CD14-positive monocyte (primary cell): ENCODE measurements around the gene SBF2. TPM values are rescaled to one million over a fixed set of nuclear protein-coding genes. Genes with fewer than 3 reads are reported as not detected.
A peak's percentile ranks its signal among the peaks of the same experiment; 100 is the strongest.

Experiments used
- DNase-seq, 3 donors: peaks; one replicate each; pipeline ENCODE4 v3.0.0-alpha.2; 2011 to 2022
- H2AFZ ChIP-seq: 2 replicates; pipeline ENCODE4 v1.6.0; 2012; ENCODE audit warnings: mild to moderate bottlenecking, low read depth, low read length, inconsistent platforms; ENCODE audit not compliant: insufficient read depth, poor library complexity, severe bottlenecking
- H3K27ac ChIP-seq, 2 donors: 1 replicate in 1 of 2; 2 replicates in 1 of 2; pipeline ENCODE4 v1.5.1; 2012 to 2013; ENCODE audit warnings: low read length in 2 of 2, control low read depth in 1 of 2, inconsistent platforms in 1 of 2, low read depth in 1 of 2, mild to moderate bottlenecking in 1 of 2
- H3K27me3 ChIP-seq, 2 donors: one replicate each; pipeline versions ENCODE4 v1.6.0 to v1.6.1; 2011 to 2013; ENCODE audit warnings: low read length in 2 of 2; ENCODE audit not compliant: control insufficient read depth in 2 of 2, insufficient read depth in 2 of 2
- H3K36me3 ChIP-seq, 2 donors: replicated peaks in 1 of 2; 1 replicate in 1 of 2; 2 replicates in 1 of 2; pipeline versions ENCODE4 v1.5.1 to v1.6.1; 2012 to 2013; ENCODE audit warnings: low read length in 2 of 2, control low read depth in 1 of 2, inconsistent platforms in 1 of 2, mild to moderate bottlenecking in 1 of 2; ENCODE audit not compliant: insufficient read depth in 2 of 2, control insufficient read depth in 1 of 2
- H3K4me1 ChIP-seq, 2 donors: 1 replicate in 1 of 2; 2 replicates in 1 of 2; pipeline versions ENCODE4 v1.5.1 to v1.6.1; 2012 to 2013; ENCODE audit warnings: low read length in 2 of 2, control low read depth in 1 of 2, inconsistent platforms in 1 of 2, mild to moderate bottlenecking in 1 of 2, moderate library complexity in 1 of 2; ENCODE audit not compliant: insufficient read depth in 2 of 2, control insufficient read depth in 1 of 2
- H3K4me2 ChIP-seq: replicated peaks from 2 replicates; pipeline ENCODE3; 2012; ENCODE audit warnings: low read length, moderate library complexity, mild to moderate bottlenecking; ENCODE audit not compliant: poor library complexity, severe bottlenecking; ENCODE audit errors: extremely low read depth
- H3K4me3 ChIP-seq, 3 experiments: fragments of 200-600 bp in 1 of 3; sonication (generic) in 1 of 3; replicated peaks in 1 of 3; 1 replicate in 2 of 3; 2 replicates in 1 of 3; pipeline ENCODE4 v1.5.1; 2011 to 2013; ENCODE audit warnings: low read length in 3 of 3, mild to moderate bottlenecking in 3 of 3, control low read depth in 2 of 3, low read depth in 2 of 3, inconsistent platforms in 1 of 3, moderate library complexity in 1 of 3
- H3K79me2 ChIP-seq: 2 replicates; pipeline ENCODE4 v1.6.0; 2012; ENCODE audit warnings: mild to moderate bottlenecking, control low read depth, inconsistent platforms, low read length, moderate library complexity; ENCODE audit not compliant: insufficient read depth
- H3K9ac ChIP-seq: 2 replicates; pipeline ENCODE4 v1.6.0; 2017; ENCODE audit warnings: low read length, mild to moderate bottlenecking; ENCODE audit not compliant: insufficient read depth, poor library complexity, severe bottlenecking
- H3K9me3 ChIP-seq, 2 donors: replicated peaks in 1 of 2; 1 replicate in 1 of 2; 2 replicates in 1 of 2; pipeline versions ENCODE4 v1.5.1 to v1.6.1; 2012 to 2013; ENCODE audit warnings: low read length in 2 of 2, control low read depth in 1 of 2; ENCODE audit not compliant: control insufficient read depth in 1 of 2, insufficient read depth in 1 of 2
- H4K20me1 ChIP-seq: 2 replicates; pipeline ENCODE4 v1.6.0; 2012; ENCODE audit warnings: mild to moderate bottlenecking, low read length, control low read depth, moderate library complexity; ENCODE audit not compliant: insufficient read depth
- H3K27ac Mint-ChIP-seq, 7 donors: one replicate each; pipeline ENCODE4 v1.8.0; 2020; ENCODE audit warnings: mild to moderate bottlenecking in 7 of 7, mixed read lengths in 7 of 7, moderate library complexity in 6 of 7, inconsistent platforms in 2 of 7
- H3K27me3 Mint-ChIP-seq, 3 donors: one replicate each; pipeline ENCODE4 v1.8.0; 2021 to 2022; ENCODE audit warnings: low read depth in 3 of 3, mild to moderate bottlenecking in 3 of 3, mixed read lengths in 3 of 3, moderate library complexity in 3 of 3, inconsistent platforms in 1 of 3
- H3K36me3 Mint-ChIP-seq, 2 donors: one replicate each; pipeline ENCODE4 v1.8.0; 2020; ENCODE audit warnings: mixed read lengths in 2 of 2, inconsistent platforms in 1 of 2, mild to moderate bottlenecking in 1 of 2
- H3K4me1 Mint-ChIP-seq: one replicate; pipeline ENCODE4 v1.8.0; 2020; ENCODE audit warnings: mild to moderate bottlenecking, mixed read lengths
- H3K4me3 Mint-ChIP-seq, 2 donors: one replicate each; pipeline ENCODE4 v1.8.0; 2020; ENCODE audit warnings: mild to moderate bottlenecking in 2 of 2, mixed read lengths in 2 of 2, moderate library complexity in 1 of 2
- H3K9me3 Mint-ChIP-seq, 7 donors: one replicate each; pipeline ENCODE4 v1.8.0; 2020 to 2022; ENCODE audit warnings: mixed read lengths in 7 of 7, mild to moderate bottlenecking in 6 of 7, moderate library complexity in 6 of 7, inconsistent platforms in 2 of 7
- WGBS: methylation state at CpG from one replicate; pipeline ENCODE4 v1.1.5; 2013; ENCODE audit warnings: missing lambda C conversion rate; ENCODE audit not compliant: insufficient coverage; 5-methylcytosine and 5-hydroxymethylcytosine counted together
- intact Hi-C, 2 donors: fragments of 100-400 bp; cut with micrococcal nuclease; formaldehyde crosslinking; loops; one replicate each; pipeline versions ENCODE4 v1.15.0 to v1.15.1; 2023
- polyA plus RNA-seq, 3 donors: library from polyadenylated mRNA; depleted of rRNA in 1 of 3; unstranded in 2 of 3; stranded (reverse) in 1 of 3; fragments of 300-500 nt in 2 of 3; fragments of >200 nt in 1 of 3; fragmentation: Illumina TruSeq in 2 of 3; gene quantifications; 1 replicate in 2 of 3; 2 replicates in 1 of 3; pipeline ENCODE4 v1.2.3, GENCODE V29; 2012 to 2021
- TF ChIP-seq, protein P1 (sequence below): fragments of 200-600 bp; IDR thresholded peaks from one replicate; pipeline ENCODE4 v1.8.0; 2022; ENCODE audit warnings: antibody characterized with exemption, mild to moderate bottlenecking

SBF2 gene
- polyA plus RNA-seq, 3 donors = 8.9 to 30.7 (median 16.4) TPM

- Histone ChIP-seq H3K9me3 (peaks cover 7 to 8% of the 10 kb centered on the region in 2 donors), H4K20me1 (no peaks in the 10 kb centered on the region), H3K79me2 (no peaks in the 10 kb centered on the region), H3K27me3 (no peaks in the 10 kb centered on the region), H3K4me1 (peaks cover 24 to 35% of the 10 kb centered on the region in 2 donors), H3K4me3 (peak overlapping the region in 1 of 3 experiments; percentile 1), H3K4me2 (peak overlapping the region; percentile 1), H3K27ac (peak overlapping the region in 1 of 2 donors; percentile 34), H2AFZ (no peak overlapping the region), H3K36me3 (peaks cover 0 to 7% of the 10 kb centered on the region in 2 donors), H3K9ac (no peak overlapping the region)
- peak overlapping the region in 4 of 7 donors; percentile 16 to 63 (median 38) for H3K27ac Mint-ChIP-seq
- peak in 2 of 3 donors; percentile 19 to 30 for DNase-seq
- peaks cover 0 to 12% (median 5%) of the 10 kb centered on the region in 7 donors for H3K9me3 Mint-ChIP-seq
- peaks cover 0 to 1% (median 0%) of the 10 kb centered on the region in 3 donors for H3K27me3 Mint-ChIP-seq
- peaks cover 16 to 20% of the 10 kb centered on the region in 2 donors for H3K36me3 Mint-ChIP-seq
- H3K4me3 Mint-ChIP-seq = no peak overlapping the region
- TF ChIP-seq, protein P1, sequence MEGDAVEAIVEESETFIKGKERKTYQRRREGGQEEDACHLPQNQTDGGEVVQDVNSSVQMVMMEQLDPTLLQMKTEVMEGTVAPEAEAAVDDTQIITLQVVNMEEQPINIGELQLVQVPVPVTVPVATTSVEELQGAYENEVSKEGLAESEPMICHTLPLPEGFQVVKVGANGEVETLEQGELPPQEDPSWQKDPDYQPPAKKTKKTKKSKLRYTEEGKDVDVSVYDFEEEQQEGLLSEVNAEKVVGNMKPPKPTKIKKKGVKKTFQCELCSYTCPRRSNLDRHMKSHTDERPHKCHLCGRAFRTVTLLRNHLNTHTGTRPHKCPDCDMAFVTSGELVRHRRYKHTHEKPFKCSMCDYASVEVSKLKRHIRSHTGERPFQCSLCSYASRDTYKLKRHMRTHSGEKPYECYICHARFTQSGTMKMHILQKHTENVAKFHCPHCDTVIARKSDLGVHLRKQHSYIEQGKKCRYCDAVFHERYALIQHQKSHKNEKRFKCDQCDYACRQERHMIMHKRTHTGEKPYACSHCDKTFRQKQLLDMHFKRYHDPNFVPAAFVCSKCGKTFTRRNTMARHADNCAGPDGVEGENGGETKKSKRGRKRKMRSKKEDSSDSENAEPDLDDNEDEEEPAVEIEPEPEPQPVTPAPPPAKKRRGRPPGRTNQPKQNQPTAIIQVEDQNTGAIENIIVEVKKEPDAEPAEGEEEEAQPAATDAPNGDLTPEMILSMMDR = no peak
- intact Hi-C loops = no loop called here
- no CpG with 5 or more reads among the region's 1 CpG for WGBS
- H3K4me1 Mint-ChIP-seq = peaks cover 43% of the 10 kb centered on the region
These were observed 276.1 kb downstream of the SBF2 start for GRCh38 chr11:10017911-10018310.

DNA sequence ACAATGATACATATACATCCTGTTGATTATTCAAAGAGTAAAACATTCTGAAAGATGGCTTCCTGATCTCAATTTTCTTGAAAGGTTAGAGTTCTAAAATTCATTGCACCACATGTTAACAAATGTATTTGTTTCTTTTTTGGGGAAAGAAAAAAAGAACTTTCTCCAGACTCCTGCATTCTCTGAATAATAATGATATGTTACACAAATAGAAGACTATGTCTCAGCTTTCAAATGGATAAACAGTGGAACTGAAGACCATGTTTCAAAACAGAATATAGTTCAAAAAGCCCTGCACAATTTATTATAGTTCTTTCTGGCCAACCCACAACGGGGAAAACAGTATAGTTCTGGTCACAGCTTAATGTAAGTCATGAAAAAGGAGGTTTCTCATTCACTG lies 277.0 kb downstream of the SBF2 start:
- peaks cover 0 to 1% (median 0%) of the 10 kb centered on the region in 3 donors for H3K27me3 Mint-ChIP-seq

More for the DNA sequence above, 277.0 kb downstream of the SBF2 start:
- Histone ChIP-seq H4K20me1 (no peaks in the 10 kb centered on the region), H3K4me3 (no peak overlapping the region), H3K4me1 (peaks cover 24 to 35% of the 10 kb centered on the region in 2 donors), H3K9me3 (peaks cover 12 to 17% of the 10 kb centered on the region in 2 donors), H3K27ac (peak overlapping the region in 1 of 2 donors; percentile 34), H3K27me3 (no peaks in the 10 kb centered on the region), H3K36me3 (peaks cover 0 to 16% of the 10 kb centered on the region in 2 donors), H3K4me2 (no peak overlapping the region), H3K9ac (no peak overlapping the region), H3K79me2 (no peaks in the 10 kb centered on the region), H2AFZ (no peak overlapping the region)
- H3K4me1 Mint-ChIP-seq = peaks cover 43% of the 10 kb centered on the region
- H3K36me3 Mint-ChIP-seq = peaks cover 16 to 21% of the 10 kb centered on the region in 2 donors
- intact Hi-C loops = no loop called here
- peaks cover 4 to 19% (median 13%) of the 10 kb centered on the region in 7 donors for H3K9me3 Mint-ChIP-seq
- WGBS = no CpG with 5 or more reads among the region's 1 CpG
- DNase-seq = no peak
- H3K4me3 Mint-ChIP-seq = no peak overlapping the region
- H3K27ac Mint-ChIP-seq = no peak overlapping the region
- TF ChIP-seq, protein P1 = no peak
